ENCODE measurements around the gene PCYT1A. TPM values are rescaled to one million over a fixed set of nuclear protein-coding genes. Genes with fewer than 3 reads are reported as not detected.

Gene PCYT1A
- total RNA-seq, 2 donors from 2014 or later = 64.7 to 102 TPM

- Histone ChIP-seq H3K36me3 (no peaks in the 10 kb centered on the region), H3K27me3 (replicated peaks; ENCODE audit: insufficient read depth) (peaks cover 4% of the 10 kb centered on the region), H3K9me3 (no peaks in the 10 kb centered on the region), H3K4me3 (no peak overlapping the region), H3K27ac (no peak overlapping the region), H3K4me1 (ENCODE audit: control insufficient read depth in 1 of 2, low read depth in 2 of 2) (no peaks in the 10 kb centered on the region)
- ATAC-seq (ENCODE audit: insufficient number of reproducible peaks, low FRiP score, low read depth) (no peak), DNase-seq (ENCODE audit: low spot score) (no peak)
- no peak for TF ChIP-seq CTCF (IDR thresholded peaks at IDR 0.05)
Observed at GRCh38 chr3:196203846-196204245, 83.7 kb downstream of the PCYT1A start.

GRCh38 chr3:196202516-196202970 is 85.0 kb downstream of the PCYT1A start:
- ATAC-seq (ENCODE audit: insufficient number of reproducible peaks, low FRiP score, low read depth) = no peak
- TF ChIP-seq CTCF (IDR thresholded peaks at IDR 0.05) = no peak
- Histone ChIP-seq H3K27me3 (replicated peaks; ENCODE audit: insufficient read depth) (peaks cover 4% of the 10 kb centered on the region), H3K4me1 (ENCODE audit: control insufficient read depth in 1 of 2, low read depth in 2 of 2) (no peaks in the 10 kb centered on the region), H3K36me3 (no peaks in the 10 kb centered on the region), H3K9me3 (no peaks in the 10 kb centered on the region), H3K4me3 (no peak overlapping the region), H3K27ac (no peak overlapping the region)
- no peak for DNase-seq (ENCODE audit: low spot score)

- H3K27me3 ChIP-seq (replicated peaks; ENCODE audit: insufficient read depth) = no peaks in the 10 kb centered on the region
- no peak for TF ChIP-seq CTCF (IDR thresholded peaks at IDR 0.05)
- no peak overlapping the region for H3K27ac ChIP-seq
- ATAC-seq (ENCODE audit: insufficient number of reproducible peaks, low FRiP score, low read depth) (no peak), DNase-seq (ENCODE audit: low spot score) (no peak)
- no peaks in the 10 kb centered on the region for H3K36me3 ChIP-seq
- H3K4me3 ChIP-seq = no peak overlapping the region
- no peaks in the 10 kb centered on the region for H3K9me3 ChIP-seq
- no peaks in the 10 kb centered on the region for H3K4me1 ChIP-seq (ENCODE audit: control insufficient read depth in 1 of 2, low read depth in 2 of 2)
Observed at GRCh38 chr3:196198771-196199753, 88.5 kb downstream of the PCYT1A start.

GRCh38 chr3:196198081-196198675 is 89.3 kb downstream of the PCYT1A start:
- Histone ChIP-seq H3K27me3 (replicated peaks; ENCODE audit: insufficient read depth) (no peaks in the 10 kb centered on the region), H3K9me3 (no peaks in the 10 kb centered on the region), H3K27ac (no peak overlapping the region), H3K4me1 (ENCODE audit: control insufficient read depth in 1 of 2, low read depth in 2 of 2) (no peaks in the 10 kb centered on the region), H3K4me3 (no peak overlapping the region), H3K36me3 (no peaks in the 10 kb centered on the region)
- ATAC-seq (ENCODE audit: insufficient number of reproducible peaks, low FRiP score, low read depth) = no peak
- TF ChIP-seq CTCF (IDR thresholded peaks at IDR 0.05) = no peak
- no peak for DNase-seq (ENCODE audit: low spot score)

GRCh38 chr3:196197524-196197923 is 90.0 kb downstream of the PCYT1A start:
- no peak for TF ChIP-seq CTCF (IDR thresholded peaks at IDR 0.05)
- Histone ChIP-seq H3K9me3 (no peaks in the 10 kb centered on the region), H3K4me3 (no peak overlapping the region), H3K4me1 (ENCODE audit: control insufficient read depth in 1 of 2, low read depth in 2 of 2) (no peaks in the 10 kb centered on the region), H3K27ac (no peak overlapping the region), H3K36me3 (no peaks in the 10 kb centered on the region), H3K27me3 (replicated peaks; ENCODE audit: insufficient read depth) (no peaks in the 10 kb centered on the region)
- no peak for ATAC-seq (ENCODE audit: insufficient number of reproducible peaks, low FRiP score, low read depth)
- no peak for DNase-seq (ENCODE audit: low spot score)
